HG03103 (cell line): ENCODE results near the gene PES1.
"Not testable (repeated sequence)": the region's sequence is repeated elsewhere in the genome, so short reads cannot be mapped to it uniquely, and the experiment has no call there.

Source experiments
- ATAC-seq: cut with Tn5 transposase; IDR thresholded peaks from one replicate; pipeline ENCODE4 v1.9.1; 2021; ENCODE audit warnings: low read depth; ENCODE audit not compliant: unreplicated experiment

Gene PES1

GRCh38 chr22:30591588-30592359 is at the start of gene PES1:
PES1 (minus strand) TSS chr22:30591910; CDS start chr22:30591833, 77 bp downstream.
- ATAC-seq = peak; percentile 90

DNA sequence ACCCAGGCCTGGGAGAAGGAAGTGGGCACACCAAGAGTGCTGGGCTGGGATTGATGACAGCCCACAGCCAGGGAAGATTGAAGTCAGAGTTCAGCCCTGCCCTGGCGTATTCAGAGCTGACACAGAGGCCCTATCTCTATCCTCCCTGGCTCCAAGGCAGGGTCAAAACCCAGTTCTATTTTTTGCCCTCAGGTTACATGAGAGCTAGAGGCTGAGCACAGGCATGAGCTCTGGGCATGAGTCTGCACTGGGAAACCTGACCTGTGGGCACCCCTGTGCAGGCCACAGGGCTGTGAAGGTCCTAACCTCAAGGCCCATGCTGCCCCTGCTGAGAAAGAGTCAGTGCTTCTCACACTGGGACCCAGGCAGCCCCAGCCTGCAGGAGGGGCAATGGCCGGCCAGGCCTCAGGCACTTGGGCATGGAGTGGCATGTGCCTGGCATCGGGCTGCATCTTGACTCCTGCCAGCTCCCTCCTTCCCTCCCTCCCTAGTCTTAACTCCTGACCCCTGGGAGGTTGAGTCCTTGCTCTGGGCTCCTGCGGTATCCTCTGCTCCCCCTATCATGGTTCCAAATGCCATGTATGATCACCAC is 49.2 kb upstream of the PES1 start:
- no peak for ATAC-seq

DNA sequence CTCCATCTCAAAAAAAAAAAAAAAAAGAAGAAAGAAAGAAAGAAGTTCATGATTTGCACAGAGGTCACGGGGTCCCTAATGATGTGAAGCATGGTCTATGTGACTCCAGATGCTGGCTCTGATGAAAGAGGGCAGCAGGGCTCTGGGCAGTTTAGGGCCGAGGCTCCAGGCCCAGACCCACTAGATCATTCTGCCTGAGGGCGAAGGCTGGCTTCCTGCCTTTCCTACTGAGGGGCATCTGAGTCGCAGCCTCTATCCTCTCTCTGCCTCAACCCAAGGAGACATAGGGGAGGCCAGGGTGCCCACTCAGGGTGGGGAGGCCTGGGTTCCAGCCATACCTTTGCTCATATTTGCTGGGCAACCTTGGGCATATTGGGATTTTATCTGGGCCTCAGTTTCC is 48.7 kb upstream of the PES1 start:
- ATAC-seq = no peak

DNA sequence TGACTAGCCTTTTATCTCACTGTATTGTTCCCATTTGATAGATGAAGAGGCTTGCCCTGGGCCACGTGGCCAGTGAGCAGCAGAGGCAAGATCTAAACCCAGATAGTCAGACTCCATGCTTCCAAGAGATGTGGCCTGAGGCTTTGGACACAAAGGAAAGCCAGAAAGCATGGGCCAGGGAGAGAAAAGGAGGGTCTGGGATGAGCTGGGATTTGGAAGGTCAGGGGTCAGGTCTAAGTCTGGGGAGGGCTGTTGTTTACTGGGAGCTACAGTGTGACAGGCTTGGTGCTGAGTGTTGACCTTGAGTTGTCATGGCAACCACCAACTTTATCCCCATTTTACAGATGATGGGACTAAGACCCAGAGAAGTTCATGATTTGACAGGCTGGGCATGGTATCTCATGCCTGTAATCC is 46.0 kb upstream of the PES1 start:
- no peak for ATAC-seq

GRCh38 chr22:30636226-30637077 is 44.7 kb upstream of the PES1 start:
- ATAC-seq = no peak

DNA sequence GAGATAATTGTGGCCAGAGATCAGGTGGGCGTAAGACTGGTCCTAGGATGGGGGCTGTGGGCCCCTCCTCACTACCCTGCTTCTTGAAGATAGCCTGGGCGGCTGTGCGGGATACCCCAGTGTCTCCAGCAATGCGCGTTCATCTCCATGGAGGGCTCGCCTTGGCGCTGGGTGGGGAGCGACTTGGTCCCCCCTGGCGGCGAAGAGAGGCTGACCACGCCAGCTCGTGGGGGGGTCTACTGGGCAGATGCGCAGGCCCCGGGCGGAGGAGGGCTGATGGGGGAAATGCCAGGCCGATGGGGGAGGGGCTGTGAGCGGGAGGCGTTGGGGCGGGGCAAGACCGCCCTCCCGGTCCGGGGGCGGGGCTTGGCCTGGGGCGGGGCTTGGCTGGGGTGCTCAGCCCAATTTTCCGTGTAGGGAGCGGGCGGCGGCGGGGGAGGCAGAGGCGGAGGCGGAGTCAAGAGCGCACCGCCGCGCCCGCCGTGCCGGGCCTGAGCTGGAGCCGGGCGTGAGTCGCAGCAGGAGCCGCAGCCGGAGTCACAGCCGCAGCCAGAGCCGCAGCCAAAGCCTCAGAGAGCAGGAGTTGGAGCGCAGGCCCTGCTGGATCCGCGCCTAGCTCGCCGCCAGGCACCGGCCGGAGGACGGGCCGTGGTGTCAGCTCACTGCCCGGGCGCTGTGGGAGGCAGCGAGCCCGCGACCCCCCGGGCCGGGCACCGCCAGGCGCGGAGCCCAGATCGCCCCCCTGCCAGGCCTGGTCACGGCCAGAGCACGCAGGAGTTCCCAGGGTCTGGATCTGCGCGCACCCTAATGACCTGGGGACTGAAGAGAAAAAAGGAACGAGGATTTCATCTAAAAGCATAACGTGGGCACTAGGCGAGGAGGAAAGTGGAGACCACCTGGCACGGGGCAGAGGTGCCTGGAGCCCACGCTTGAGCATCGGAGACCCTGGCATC is 43.8 kb upstream of the PES1 start, which contains the start of gene SLC35E4:
TSS of gene SLC35E4 (plus strand) at position 509 of the 953 bp plus-strand sequence. CDS start 670 bp downstream, outside the sequence.
- ATAC-seq = peak; percentile 52

DNA sequence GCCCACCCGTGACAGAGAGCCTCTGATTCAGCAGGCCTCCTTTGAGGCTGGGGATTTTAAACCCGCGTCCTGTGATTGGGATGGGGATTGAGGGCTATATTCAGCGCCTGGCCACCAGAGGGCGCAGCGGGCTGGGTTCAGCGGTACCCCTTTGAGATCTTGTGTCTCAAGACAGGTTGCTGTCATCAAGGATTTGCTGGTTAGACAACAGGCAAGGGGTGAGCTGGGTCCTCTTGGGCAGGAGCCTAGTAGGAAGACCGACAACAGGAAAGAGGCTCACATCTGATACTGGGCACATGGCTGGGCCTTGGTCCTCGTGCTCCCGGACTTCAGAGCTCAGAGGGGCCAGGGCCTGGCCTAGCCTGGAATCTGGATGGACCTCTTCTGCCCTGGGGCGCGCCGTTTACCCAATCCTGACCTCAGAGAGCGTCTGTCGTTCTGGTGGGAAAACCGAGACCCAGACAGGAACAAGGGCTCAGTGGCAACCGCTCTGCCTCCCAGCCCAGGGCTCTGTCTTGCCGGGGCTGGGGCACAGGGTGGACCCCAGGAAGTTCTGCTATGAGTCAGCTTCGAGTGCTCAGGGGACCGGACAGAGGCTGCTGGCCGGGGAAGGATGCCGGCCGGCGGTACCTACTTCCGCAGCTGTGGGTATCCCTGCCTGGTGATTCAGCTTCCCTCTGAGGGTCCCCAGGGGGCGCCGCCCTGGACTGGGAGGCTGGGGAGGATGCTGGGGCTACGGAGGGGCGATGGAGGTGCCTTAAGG is 42.9 kb upstream of the PES1 start:
- ATAC-seq = peak; percentile 45

GRCh38 chr22:30631469-30631868 is 39.8 kb upstream of the PES1 start:
- not testable (repeated sequence) for ATAC-seq

DNA sequence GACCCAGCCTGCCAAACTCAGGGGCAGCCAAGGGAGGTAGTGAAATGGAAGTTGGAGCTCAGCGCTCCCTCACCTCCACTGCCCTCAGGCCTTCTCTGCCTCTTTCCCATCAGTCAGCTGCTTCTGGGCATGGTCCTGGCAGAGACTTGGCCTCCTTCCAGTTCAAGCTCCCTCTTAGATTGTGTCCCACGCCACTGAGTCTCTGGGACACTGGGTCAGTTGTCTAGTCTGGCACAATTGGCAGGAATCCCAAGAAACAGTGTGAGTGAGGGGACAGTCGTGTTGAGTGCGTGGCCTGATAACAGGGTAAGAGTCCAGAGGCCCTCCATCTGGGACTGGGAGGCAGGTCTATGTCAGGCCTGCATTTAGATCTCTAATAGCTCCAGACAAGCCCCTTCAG is 36.8 kb upstream of the PES1 start:
- ATAC-seq = no peak

- no peak for ATAC-seq
Observed at GRCh38 chr22:30627471-30627870, 35.8 kb upstream of the PES1 start.

- no peak for ATAC-seq
Observed at GRCh38 chr22:30626413-30626812, 34.7 kb upstream of the PES1 start.

DNA sequence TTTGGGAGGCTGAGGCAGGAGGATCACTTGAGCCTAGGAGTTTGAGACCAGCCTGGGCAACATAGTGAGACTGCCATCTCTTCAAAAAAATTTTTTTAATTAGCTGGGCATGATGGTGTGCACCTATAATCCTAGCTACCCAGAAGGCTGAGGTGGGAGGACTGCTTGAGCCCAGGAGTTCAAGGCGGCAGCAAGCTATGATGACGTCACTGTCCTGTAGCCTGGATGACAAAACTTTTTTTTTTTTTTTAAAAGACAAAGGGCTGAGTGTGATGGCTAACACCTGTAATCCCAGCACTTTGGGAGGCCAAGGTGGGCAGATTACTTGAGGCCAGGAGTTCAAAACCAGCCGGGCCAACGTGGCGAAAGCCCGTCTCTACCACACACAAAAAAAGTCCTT is 28.2 kb upstream of the PES1 start:
- not testable (repeated sequence) for ATAC-seq

- ATAC-seq = no peak
Observed at GRCh38 chr22:30617819-30618218, 26.1 kb upstream of the PES1 start.

DNA sequence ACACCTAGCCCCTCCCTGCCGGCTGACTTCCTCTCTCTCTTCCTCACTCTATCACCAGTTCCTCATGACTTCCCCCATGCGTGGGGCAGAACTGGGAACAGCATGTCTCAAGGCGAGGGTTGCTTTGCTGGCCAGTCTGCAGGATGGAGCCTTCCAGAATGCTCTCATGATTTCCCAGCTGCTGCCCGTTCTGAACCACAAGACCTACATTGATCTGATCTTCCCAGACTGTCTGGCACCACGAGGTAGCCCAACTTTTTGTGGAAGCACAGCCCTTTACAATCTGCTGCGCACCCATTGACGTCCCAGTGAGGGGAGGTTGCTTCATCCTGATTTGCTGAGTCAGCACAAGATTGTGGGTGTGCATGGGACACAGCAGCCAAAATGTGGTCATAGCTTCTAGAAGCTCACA is 23.8 kb upstream of the PES1 start:
- no peak for ATAC-seq

DNA sequence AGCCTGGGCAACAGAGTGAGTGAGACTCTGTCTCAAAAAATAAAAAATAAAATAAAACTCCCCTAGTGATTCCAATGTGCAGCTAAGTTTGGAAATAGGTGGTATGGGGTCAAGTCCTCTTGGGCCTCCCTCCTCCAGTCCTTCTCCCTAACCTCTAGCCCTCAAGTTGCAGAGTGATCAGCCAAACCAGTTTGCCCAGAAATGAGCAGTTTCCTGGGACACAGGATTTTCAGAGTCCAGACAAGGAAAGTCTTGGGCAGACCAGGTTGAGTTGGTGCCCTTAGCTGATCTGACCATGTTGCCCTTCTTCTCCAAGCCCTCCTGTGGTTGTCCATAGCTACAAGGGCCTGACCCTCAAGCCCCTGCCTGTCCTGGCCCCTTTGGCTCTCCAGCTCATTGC is 23.2 kb upstream of the PES1 start:
- no peak for ATAC-seq

GRCh38 chr22:30614268-30614667 is 22.6 kb upstream of the PES1 start:
- no peak for ATAC-seq

- ATAC-seq = no peak
Observed at GRCh38 chr22:30612789-30613188, 21.1 kb upstream of the PES1 start.

DNA sequence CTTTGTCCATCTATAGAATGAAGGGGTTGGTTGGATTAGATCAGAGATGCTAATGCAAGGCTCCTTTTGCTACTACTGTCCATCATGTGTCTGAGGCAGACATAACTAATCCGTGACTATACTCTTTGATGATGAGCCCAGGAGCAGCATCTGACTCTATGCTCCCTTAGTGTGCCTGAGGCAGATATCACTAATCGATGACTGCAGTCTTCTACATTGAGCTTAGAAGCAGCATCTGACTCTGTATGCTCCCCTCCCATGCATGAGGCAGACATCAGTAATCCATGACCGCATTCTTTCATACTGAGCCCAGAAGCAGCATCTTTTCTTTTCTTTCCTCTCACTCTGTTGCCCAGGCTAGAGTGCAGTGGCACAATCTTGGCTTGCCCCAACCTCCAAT is 19.5 kb upstream of the PES1 start:
- ATAC-seq = no peak

- ATAC-seq = no peak
Observed at GRCh38 chr22:30610299-30610698, 18.6 kb upstream of the PES1 start.
